ENCODE measurements around the gene TET3.
A peak's percentile ranks its signal among the peaks of the same experiment; 100 is the strongest.

Gene TET3

GRCh38 chr2:73987948-73988700 lies 3.4 kb downstream of the TET3 start:
- DNase-seq: no peak

- DNase-seq: no peak
These were observed 5.3 kb downstream of the TET3 start for GRCh38 chr2:73989972-73990371.

- DNase-seq: no peak
These were observed 5.8 kb downstream of the TET3 start for GRCh38 chr2:73990531-73990930.

- no peak for DNase-seq
These were observed 7.3 kb downstream of the TET3 start for GRCh38 chr2:73992036-73992435.

GRCh38 chr2:73993376-73993775 lies 8.7 kb downstream of the TET3 start:
- no peak for DNase-seq

GRCh38 chr2:73993778-73994177 lies 9.1 kb downstream of the TET3 start:
- no peak for DNase-seq

- no peak for DNase-seq
These were observed 9.6 kb downstream of the TET3 start for GRCh38 chr2:73994178-73994831.

GRCh38 chr2:73995810-73996209 lies 11.1 kb downstream of the TET3 start:
- no peak for DNase-seq

- DNase-seq: no peak
These were observed 13.1 kb downstream of the TET3 start for GRCh38 chr2:73997813-73998212.

GRCh38 chr2:73998451-73998850 lies 13.7 kb downstream of the TET3 start:
- no peak for DNase-seq

GRCh38 chr2:73998933-73999332 lies 14.2 kb downstream of the TET3 start:
- DNase-seq: no peak

GRCh38 chr2:73999881-74000597 lies 15.3 kb downstream of the TET3 start:
- DNase-seq: no peak

GRCh38 chr2:74000666-74001065 lies 16.0 kb downstream of the TET3 start:
- DNase-seq: no peak

GRCh38 chr2:74001121-74001520 lies 16.4 kb downstream of the TET3 start:
- no peak for DNase-seq

- no peak for DNase-seq
These were observed 17.2 kb downstream of the TET3 start for GRCh38 chr2:74001781-74002504.

- peak; percentile 66 for DNase-seq
These were observed 18.1 kb downstream of the TET3 start for GRCh38 chr2:74002505-74003421.

GRCh38 chr2:74003494-74004211 lies 18.9 kb downstream of the TET3 start:
- no peak for DNase-seq

GRCh38 chr2:74004212-74005182 lies 19.8 kb downstream of the TET3 start:
- DNase-seq: no peak

- no peak for DNase-seq
These were observed 21.1 kb downstream of the TET3 start for GRCh38 chr2:74005786-74006185.

- no peak for DNase-seq
These were observed 21.7 kb downstream of the TET3 start for GRCh38 chr2:74006459-74006858.

Measured in effector CD8-positive, alpha-beta T cell (primary cell).